GDM1 (cell line): ENCODE results near the gene AFTPH.
A peak's percentile ranks its signal among the peaks of the same experiment; 100 is the strongest.

Source experiments
- DNase-seq: peaks from one replicate; lab custom pipeline; 2025; lab: John Stamatoyannopoulos, UW

AFTPH gene, protein sequence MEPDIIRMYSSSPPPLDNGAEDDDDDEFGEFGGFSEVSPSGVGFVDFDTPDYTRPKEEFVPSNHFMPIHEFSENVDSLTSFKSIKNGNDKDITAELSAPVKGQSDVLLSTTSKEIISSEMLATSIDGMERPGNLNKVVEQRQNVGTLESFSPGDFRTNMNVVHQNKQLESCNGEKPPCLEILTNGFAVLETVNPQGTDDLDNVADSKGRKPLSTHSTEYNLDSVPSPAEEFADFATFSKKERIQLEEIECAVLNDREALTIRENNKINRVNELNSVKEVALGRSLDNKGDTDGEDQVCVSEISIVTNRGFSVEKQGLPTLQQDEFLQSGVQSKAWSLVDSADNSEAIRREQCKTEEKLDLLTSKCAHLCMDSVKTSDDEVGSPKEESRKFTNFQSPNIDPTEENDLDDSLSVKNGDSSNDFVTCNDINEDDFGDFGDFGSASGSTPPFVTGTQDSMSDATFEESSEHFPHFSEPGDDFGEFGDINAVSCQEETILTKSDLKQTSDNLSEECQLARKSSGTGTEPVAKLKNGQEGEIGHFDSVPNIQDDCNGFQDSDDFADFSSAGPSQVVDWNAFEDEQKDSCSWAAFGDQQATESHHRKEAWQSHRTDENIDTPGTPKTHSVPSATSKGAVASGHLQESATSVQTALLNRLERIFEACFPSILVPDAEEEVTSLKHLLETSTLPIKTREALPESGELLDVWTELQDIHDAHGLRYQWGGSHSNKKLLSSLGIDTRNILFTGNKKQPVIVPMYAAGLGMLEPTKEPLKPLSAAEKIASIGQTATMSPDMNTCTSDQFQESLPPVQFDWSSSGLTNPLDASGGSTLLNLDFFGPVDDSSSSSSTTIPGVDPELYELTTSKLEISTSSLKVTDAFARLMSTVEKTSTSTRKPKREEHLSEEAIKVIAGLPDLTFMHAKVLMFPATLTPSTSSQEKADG

DNA sequence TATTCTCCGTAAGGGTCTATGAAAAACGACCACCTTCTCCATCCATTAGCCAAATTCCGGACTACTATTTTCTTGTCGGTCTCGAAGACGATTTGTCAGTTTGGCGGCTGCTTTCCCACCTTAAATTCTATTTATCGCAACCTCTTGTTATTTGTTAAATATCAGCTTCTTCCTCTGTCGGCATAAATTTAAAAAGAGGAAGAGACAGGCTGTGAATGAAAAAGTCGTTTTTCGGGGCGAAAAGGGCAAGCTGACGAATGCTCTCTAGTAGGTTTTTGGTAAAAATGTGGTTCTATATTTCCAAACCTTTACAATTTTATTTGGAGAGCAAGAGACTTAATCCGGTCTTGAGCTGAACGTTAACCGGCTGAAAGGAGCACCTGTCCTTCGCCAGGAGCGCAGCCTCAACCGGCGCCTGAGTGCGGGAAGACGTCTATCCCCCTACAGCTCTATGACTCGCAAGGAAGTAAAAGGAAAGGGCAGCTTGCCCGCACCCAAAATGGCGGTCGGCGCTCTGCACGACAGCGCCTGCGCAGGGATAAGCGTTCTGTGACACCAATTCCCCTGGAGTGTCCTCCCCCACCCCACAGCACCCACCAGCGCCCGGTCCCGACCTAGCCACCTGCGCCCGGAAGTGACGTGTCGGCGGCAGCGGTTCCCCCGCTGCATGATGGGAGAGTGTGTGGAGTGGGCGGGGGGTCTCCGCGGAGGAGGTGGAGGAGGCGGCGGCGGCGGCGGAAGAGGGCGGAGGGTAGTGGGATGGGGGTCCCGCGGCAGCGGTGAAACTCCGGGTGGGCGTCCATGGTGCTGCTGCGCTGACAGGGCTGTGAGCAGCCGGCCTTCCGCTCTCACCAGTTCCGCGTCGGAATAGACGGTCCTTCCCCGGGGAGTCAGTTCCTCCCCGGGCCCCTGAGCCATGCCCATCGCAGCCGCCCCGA is at the start of gene AFTPH:
TSS of gene AFTPH (plus strand) at position 663 of the 938 bp plus-strand sequence. CDS start 27,147 bp downstream, outside the sequence.
- peak; percentile 99 for DNase-seq

DNA sequence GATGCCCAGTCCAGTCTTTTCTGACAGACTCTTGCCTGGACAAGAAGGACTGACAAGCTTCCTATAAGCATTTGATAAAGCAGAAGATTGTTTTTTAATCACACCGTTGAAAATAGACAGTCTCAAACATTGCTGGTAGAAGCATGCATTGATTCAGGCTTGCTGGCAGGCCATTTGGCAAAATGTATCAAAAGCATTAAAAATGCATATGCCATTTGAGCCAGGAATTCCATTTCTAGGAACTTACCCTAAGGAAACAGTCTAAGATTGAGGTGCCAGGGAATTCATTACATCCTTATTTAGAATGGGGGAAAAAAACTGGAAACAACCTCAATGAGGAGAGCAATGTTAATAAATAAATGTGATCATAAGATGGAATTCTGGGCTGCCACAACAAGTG is 49.5 kb upstream of the AFTPH start:
- DNase-seq: no peak

DNA sequence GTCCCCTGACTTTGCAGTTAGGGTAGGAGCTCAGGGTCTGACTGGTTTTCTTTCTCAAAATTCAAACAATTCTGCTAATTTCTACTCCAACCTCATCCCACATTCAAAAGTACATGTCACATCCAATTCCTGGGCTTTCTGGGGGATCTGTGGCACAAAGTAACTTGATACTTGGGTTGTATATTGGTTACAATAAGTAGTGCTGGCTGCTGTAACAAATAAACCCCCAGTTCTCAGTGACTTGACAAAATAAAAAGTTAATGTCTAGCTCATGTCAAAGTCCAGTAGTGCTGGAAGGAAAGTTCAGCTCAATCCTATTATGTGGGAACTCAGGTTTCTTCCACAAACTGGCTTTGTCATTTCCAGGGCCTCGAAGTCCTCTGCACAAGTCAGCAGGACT is 47.1 kb upstream of the AFTPH start:
- no peak for DNase-seq

DNA sequence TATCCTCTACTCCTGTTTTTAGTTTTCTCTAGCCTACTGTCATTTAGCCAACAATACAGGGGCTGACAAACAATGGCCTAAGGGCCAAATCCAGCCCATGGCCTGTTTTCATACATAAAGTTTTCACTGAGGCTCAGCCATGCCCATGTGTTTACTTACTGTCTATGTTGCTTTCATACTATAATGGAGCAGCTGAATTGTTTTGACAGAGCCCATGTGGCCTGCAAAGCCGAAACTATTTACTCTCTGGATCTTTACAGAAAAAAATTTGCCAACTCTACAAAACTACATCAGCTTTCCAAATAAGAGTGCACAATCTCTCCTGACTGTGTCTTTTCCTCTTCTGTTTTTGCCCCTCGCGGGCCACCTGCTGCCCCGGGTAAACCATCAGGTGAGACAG is 46.1 kb upstream of the AFTPH start:
- no peak for DNase-seq

DNA sequence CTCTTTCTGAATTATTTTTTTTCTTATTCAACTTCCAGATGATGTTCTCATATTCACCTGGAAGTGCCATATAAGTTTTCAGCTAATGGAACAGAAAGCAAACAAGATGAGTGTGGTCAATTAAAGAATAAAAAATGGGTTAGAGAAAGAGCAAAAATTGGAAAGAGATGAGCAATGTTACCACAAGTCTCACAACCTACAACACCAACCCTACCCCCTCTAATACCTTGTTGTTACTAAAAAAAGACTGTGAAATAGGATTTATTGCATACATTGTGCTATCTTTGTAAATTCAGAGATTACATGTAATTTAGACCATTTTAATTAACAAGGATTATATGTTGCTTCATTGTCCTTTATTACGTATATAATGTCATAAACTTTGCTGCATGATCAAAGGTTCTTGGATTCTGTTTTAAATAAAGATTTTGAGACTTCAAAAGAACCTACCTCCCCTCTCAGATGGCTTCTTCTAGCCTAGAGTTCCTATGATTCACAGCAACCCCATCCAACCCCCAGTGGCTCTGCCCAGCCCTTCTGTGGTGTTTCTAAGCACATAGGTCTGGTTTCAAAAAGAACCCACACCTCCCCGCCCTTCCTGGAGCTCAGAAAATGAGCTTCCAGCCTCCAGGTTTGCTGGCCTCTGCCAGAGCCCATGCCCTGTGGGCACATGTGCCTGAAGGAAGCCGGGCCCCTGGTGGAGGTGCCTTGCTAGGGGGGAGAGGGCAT is 45.5 kb upstream of the AFTPH start:
- no peak for DNase-seq

DNA sequence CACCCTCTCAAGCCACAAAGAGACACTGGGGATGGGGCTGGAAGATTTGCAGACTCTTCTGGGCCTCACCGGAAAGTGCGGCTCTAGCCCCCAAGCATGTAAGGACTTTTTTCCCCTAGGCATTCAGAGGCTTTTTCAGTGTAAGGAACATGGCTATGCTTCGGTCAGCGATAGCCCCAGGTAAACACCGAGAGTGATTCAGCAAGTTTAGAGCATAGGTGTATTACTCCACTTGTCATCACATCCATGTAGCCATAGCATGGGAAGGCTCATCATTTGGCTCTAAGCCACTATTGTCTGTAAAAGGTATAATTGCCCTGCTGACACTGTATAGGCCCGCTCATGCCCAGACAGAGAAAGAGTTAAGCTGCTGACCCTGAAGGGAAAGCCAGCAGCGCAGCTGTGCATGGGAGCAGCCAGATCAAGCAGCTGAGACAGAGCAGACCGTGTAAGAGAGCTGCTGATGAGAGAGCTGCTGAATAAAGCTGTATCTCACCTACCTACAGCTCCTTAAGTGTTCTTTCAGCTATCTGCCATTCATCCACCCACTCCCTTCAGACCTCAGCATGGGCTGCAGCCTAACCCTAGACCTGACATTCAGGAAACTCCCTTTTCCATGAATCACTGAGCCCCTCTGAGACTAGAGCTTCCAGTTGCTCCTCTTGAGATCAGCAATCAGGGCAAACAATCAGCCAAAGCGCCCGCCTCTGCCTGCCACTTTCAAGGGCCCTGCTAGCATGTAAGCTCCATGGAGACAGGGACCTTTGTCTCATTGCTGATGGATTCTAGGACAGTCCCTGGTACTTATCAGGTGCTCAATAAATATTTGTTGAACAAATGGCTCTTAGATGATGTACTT is 44.6 kb upstream of the AFTPH start:
- no peak for DNase-seq

DNA sequence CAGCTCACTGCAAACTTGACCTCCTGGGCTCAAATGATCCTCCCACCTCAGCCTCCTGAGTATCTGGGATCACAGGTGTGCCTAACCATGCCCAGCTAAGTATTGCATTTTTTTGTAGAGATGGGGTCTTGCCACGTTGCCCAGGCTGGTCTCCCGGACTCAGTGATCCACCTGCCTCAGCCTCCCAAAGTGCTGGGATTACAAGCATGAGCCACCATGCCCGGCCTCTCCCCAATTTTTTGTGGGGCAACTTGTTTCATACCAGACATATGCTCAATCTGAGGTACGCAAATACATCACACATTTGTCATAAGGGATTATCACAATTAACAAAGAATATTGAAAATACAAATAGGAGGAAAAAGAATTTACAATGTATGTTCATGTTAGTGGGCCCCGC is 42.5 kb upstream of the AFTPH start:
- DNase-seq: no peak

DNA sequence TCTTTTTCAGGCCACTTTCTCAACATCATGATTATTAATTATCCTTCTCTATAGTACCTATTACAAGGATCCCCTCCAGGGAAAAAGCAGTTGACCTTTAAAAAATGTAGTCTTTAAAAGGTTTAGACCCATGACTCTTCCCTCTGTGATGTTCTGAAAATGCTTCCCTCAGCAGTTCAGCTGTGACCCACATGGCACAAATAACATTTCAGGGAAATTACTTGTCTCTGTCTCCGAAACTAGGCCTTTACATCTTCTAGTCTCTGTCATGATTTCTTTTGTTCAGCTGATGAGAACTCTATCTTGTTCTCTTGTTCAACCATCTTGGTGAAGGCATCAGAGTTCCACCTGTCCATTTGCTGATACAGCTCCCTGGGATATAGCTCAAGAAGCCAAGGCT is 41.9 kb upstream of the AFTPH start:
- no peak for DNase-seq

DNA sequence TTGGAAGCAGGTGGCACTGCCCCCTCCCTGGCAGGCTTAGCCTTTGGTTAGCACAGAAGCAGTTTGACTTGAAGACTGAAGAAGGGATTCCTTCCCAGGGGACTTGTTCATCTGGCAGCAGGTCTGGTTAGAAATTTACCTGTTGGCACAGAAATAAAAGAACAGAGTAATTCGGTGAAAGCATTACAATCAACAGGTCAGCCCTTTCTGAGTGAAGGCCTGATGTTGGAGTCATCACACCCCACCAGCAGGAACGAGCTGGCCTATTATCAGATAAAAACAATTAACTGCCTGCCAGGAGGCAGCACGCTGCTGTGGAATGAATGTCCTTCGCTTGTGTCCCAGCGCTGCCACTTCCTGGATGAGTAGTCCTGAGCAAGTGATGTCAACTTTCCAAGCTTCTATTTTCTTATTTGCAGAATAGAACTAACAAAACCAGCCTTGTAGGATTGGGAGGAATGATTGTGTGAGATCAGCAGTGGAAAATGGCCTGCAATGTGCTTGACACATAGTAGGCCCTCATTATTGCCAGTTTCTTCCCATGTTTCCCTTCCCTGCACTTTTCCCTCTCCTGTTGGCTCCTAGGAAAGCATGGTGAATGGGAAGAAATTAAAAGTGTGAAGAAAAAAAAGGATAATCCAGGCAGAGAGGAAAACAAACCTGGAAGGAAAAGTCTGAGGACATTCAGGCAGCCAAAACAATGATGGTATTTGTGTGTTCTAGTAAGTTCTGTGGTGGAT is 41.2 kb upstream of the AFTPH start:
- no peak for DNase-seq

DNA sequence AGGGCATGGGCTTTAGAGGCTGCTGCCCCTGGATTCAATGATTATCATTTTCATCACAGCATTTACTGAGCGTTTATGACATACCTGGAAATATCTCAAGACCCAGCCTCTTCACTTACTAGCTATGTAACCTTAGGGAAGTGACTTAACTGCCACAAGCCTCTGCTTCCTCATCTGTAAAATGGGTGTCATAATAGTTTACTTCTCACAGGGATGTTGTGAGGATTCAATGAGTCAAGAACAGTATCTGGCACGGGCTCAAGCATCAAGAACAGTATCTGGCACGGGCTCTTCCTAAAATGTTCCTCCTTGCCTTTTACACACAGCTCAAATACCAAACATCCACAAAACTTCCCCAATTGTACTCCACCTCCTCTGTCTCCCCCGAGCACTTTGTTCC is 38.8 kb upstream of the AFTPH start:
- no peak for DNase-seq

DNA sequence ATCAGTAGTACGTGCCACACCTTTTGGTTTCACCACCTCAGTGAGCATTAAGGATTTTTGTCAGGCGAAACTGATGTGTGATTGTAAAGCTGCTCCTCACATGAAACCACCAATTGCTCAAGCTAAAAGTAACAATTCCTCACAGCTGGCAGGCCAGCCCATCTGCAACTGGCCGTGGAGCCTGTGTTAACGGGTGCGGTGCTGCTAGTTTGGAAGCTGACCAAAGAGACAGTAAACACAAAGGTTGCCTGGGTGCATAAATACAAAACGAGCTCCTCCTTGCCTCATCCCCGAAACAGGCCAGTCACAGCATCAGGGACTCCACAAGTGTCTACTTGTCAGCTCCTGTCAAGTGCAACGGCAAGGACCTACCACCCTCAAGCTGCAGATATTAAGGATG is 38.2 kb upstream of the AFTPH start:
- DNase-seq: no peak

DNA sequence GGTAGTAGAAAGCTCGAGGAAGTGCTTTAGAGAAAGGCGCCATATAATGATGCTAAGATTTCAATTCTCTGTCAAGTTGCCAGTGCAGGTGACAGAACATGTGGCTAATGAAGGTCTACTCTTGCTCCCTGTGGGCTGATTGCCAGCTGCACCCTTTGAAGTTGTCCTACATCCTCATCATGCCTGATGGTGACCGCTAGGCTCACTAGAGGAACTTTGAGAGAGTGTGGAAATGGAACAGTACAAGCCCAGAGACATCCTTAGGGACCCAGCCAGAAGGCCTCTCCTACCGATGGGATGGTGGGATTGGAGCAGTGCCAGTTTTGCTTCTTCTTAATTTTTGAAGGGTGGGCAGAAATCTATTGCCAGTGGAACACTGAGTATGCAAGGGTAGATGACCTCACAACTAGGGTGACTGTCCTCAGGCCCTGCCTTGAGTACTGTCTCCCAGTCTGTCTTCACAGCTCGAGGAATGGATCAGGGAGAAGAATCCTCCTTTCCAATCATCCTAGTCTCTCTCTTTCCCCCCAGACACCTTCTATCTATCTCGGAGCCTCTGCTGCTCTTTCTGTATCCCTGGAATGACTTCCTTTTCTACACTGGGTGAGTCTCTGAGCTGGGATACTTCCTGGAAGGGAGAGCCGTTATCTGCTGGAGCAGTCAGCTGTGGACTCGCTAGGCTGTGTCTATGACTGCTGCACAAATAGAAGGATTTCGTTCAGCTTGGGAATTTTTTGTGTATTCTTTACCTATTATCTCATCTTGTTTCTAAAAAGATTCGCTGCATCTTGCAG is 36.7 kb upstream of the AFTPH start:
- no peak for DNase-seq

DNA sequence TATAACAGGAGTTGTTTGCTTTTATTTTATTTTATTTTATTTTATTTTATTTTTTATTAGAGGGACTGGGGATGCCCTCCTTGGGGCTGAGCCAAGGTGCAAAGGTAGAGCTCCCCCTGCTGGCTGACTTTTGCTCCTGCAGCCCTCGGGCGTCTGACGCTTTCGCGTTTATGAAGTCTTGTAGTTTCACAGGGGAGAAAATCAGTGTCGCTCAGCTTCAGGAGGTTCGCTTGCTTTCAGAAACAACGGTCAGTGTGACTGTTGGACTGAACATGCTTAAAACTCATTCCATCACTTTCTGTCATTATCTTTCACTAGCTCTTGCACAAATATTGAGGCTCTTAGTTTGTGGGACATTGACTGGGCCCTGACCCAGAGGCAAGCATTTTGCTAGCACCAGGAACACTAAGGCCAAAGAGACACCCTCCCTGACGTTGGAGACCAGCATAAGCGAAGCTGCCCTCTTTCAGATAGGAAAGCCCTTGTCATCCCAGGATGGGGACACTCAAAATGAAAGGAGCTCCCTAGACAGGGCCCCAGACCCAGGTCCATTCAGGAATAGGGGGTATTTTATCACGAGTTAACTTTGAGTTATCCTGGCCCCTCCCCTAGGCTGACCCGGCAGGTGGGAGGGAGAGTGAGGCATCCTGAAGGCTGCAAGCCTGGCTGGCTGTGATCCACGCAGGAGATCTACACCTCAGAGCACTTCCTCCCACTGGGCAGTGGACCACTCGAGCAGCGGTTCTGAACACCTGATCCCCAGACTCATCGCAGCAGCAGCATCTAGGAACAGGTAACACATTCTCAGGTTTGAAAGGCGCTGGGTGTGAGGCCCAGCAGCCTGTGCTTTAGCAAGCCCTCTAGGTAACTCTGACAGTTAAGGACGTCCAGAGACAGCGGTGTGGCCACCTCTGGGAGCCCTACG is 35.8 kb upstream of the AFTPH start:
- DNase-seq: peak; percentile 37

DNA sequence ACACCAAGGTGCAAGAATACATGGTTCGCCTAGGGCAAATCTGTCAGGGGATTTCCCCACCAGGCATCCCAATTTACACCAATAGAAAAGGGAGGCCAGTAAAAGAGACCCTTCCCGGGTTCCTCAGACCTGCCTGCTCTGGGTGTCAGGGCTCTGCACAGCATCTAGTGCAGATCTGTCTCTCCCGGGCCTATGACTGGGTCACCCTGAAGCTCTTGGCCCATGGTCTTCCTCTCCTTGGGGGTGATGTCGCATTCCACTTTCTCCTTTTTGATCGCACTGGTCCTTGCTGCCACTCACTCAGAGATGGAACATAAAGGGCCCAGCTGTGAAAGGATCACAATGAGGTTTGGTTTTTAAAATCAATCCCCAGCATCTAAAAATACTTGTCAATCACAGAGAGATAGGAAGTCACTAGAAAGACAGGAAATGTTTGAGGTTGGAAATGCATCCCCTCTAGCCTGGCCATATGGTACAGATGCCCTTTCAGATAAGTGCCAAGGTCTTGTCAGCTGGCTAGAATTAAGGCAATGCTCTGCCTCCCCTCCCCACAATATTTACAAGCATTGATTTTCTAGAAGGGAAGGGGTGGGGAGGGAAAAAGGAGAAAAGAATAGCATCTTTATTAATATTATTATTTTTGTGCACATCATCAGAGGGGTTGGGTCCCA is 34.9 kb upstream of the AFTPH start:
- DNase-seq: no peak

DNA sequence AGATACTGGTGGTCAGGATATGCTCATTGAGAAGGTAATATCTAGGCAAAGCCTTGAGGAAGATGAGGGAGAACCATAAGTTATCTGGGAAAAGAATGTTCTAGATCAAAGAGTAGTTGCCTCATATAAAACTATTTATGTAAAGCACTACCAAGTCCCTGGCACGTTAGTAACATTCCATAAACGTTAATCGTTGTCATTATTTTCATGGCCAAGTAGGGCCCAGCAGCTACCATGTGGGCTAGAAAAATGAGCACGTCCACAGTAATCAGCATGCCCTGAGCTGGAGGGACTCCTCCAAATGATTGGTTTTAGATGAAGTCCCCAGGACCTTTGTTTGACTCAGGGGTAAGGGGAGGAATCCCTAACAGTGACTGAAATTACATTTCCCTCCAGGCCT is 32.7 kb upstream of the AFTPH start:
- DNase-seq: no peak

DNA sequence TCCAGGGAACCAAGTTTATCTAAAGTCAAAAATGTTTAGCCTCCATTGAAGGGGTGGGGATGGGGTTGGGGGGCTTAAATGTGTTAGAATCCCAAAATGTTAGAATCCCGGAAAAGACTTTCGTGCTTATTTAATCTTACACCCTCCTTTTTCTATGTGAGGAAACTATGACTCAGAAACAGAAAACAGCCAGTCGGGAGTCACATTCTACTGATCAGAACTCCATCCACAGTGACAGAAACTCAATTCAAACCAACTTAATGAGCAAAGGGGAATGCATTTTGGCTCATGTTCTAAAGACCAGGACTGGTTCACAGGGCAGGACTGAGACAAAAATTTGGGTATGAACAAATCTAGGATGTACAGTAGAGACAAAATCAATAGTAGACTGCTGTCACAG is 31.9 kb upstream of the AFTPH start:
- DNase-seq: no peak

DNA sequence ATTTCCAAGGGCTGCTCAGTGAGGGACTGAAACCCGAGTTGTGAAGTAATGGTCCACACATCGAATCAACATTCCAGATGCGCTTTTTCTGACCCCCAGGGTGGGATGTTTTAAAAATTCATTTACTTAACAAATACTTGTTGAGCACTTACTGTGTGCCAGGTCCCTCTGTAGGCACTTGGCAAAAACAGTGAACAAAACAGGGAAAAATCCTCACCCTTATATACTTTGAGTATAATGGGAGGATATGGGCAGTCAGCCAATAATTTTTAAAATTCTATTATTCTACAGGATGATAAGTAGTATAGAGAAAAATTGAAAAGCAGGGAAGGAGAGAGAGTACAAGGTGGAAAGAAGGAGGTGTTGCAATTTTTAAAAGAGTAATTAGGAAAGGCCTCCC is 31.3 kb upstream of the AFTPH start:
- no peak for DNase-seq
